ENCODE results near the gene IFT57.

IFT57 gene

DNA sequence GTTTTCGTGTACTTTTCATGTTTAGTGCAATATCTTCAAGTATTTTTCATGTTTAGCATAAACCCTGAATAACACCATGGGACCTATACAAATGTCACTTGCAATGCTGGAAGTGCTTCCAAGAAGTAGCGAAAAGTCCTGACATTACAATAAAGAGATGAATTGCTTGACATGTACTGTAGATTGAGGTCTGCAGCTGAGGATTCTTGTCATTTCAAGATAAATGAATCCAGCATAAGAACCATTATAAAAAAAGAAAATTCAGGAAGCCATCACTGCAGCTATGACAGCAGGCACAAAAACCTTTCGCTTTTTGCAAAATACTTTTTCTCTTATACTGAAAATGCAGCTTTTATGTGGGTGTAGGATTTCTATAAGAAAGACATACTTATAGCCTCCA is 37.4 kb downstream of the IFT57 start:
- Histone ChIP-seq H3K9me3 (ENCODE audit: control insufficient read depth in 1 of 2, low read length in 2 of 2) (peaks cover 0 to 11% of the 10 kb centered on the region in 2 donors), H3K27ac (ENCODE audit: low read length) (no peak overlapping the region), H3K27me3 (ENCODE audit: low read depth, low read length) (no peaks in the 10 kb centered on the region), H3K4me1 (ENCODE audit: control insufficient read depth in 1 of 2, insufficient read depth in 2 of 2, low read length in 2 of 2) (no peaks in the 10 kb centered on the region), H3K4me3 (ENCODE audit: low read depth in 1 of 2, low read length in 2 of 2) (no peak overlapping the region), H3K36me3 (ENCODE audit: control insufficient read depth in 1 of 2, insufficient read depth in 2 of 2, low read length in 2 of 2) (peaks cover 0 to 24% of the 10 kb centered on the region in 2 donors)

DNA sequence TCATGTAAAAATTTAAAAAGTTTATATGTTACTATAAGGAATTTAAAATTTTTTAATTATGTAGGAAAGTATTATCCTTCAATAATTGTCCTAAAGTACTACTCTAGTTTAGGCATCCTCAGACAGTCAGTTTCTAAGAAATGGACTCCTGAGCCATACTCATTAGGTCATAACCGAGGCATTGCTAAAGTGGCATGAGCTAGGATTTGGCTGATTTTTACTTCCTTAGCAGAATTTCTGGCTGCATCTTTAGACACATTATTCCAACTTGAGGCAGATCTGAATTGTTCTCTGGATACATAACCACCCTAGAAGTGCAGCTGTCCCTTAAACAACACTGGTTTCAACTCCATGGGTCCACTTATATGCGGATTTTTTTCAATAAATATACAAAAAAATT is 38.3 kb downstream of the IFT57 start:
- Histone ChIP-seq H3K27me3 (ENCODE audit: low read depth, low read length) (no peaks in the 10 kb centered on the region), H3K27ac (ENCODE audit: low read length) (no peak overlapping the region), H3K4me3 (ENCODE audit: low read depth in 1 of 2, low read length in 2 of 2) (no peak overlapping the region), H3K9me3 (ENCODE audit: control insufficient read depth in 1 of 2, low read length in 2 of 2) (peaks cover 0 to 11% of the 10 kb centered on the region in 2 donors), H3K4me1 (ENCODE audit: control insufficient read depth in 1 of 2, insufficient read depth in 2 of 2, low read length in 2 of 2) (no peaks in the 10 kb centered on the region), H3K36me3 (ENCODE audit: control insufficient read depth in 1 of 2, insufficient read depth in 2 of 2, low read length in 2 of 2) (peaks cover 0 to 23% of the 10 kb centered on the region in 2 donors)

DNA sequence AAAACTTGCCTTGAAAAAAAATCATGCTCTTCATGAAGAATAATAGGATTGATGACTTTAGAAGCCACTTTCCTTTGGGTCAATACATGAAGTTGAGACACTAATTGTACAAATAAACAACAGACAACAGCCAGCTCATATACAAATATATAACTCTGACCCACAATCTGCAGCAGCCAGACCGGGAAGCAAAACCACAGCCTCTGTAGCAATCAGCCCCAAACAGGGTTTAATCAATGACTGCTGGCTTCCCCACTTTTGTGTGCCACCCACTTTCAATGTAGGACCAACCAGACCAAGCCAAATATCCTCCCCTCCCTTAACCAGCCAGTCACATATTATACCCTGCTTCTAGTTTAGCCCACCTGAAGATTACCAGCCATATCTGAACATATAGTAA is 39.0 kb downstream of the IFT57 start:
- H3K36me3 ChIP-seq (ENCODE audit: control insufficient read depth in 1 of 2, insufficient read depth in 2 of 2, low read length in 2 of 2) = peaks cover 0 to 23% of the 10 kb centered on the region in 2 donors
- no peak overlapping the region for H3K4me3 ChIP-seq (ENCODE audit: low read depth in 1 of 2, low read length in 2 of 2)
- H3K4me1 ChIP-seq (ENCODE audit: control insufficient read depth in 1 of 2, insufficient read depth in 2 of 2, low read length in 2 of 2) = no peaks in the 10 kb centered on the region
- no peak overlapping the region for H3K27ac ChIP-seq (ENCODE audit: low read length)
- peaks cover 0 to 11% of the 10 kb centered on the region in 2 donors for H3K9me3 ChIP-seq (ENCODE audit: control insufficient read depth in 1 of 2, low read length in 2 of 2)
- no peaks in the 10 kb centered on the region for H3K27me3 ChIP-seq (ENCODE audit: low read depth, low read length)

DNA sequence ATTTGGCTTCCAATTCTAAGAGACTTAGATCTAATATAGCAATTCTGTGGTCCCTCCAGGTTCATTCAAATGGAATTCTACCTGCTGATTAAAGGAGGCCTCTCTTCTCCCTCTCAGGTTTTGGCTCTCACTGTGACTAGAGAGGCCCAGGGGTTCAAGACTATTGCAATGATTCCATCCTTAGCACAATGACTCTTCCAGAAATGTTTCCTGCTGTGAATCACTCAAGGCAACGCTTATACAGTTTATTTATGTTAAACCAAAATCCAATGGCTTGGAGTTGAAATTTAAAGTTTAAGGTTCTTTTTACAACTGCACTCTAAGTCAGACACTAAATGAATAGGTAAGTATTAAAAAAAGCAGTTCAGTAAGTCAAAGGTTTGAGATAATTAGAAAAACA is 39.9 kb downstream of the IFT57 start:
- H3K27me3 ChIP-seq (ENCODE audit: low read depth, low read length) = no peaks in the 10 kb centered on the region
- peaks cover 0 to 20% of the 10 kb centered on the region in 2 donors for H3K36me3 ChIP-seq (ENCODE audit: control insufficient read depth in 1 of 2, insufficient read depth in 2 of 2, low read length in 2 of 2)
- no peak overlapping the region for H3K4me3 ChIP-seq (ENCODE audit: low read depth in 1 of 2, low read length in 2 of 2)
- H3K27ac ChIP-seq (ENCODE audit: low read length) = no peak overlapping the region
- no peaks in the 10 kb centered on the region for H3K4me1 ChIP-seq (ENCODE audit: control insufficient read depth in 1 of 2, insufficient read depth in 2 of 2, low read length in 2 of 2)
- peaks cover 0 to 11% of the 10 kb centered on the region in 2 donors for H3K9me3 ChIP-seq (ENCODE audit: control insufficient read depth in 1 of 2, low read length in 2 of 2)

DNA sequence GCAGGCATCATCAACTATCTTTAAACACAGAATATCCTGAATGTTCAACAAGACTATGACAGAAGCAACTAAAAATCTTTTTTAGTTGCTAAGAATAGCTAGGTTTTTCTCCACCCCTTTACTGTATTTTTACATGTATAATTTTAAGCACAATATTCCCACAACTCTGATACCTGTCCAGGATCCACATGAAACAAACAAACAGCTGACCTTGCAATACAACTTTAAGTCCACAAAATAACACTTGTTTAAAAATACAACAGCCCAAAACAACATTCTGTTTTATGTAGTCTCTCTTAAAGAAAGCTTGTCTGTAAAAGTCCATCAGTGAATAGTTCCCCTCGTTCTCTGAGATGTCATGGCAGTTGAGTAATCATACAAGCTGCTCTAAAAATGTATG is 41.1 kb downstream of the IFT57 start:
- H3K27me3 ChIP-seq (ENCODE audit: low read depth, low read length) = no peaks in the 10 kb centered on the region
- no peak overlapping the region for H3K27ac ChIP-seq (ENCODE audit: low read length)
- no peak overlapping the region for H3K4me3 ChIP-seq (ENCODE audit: low read depth in 1 of 2, low read length in 2 of 2)
- peaks cover 0 to 11% of the 10 kb centered on the region in 2 donors for H3K9me3 ChIP-seq (ENCODE audit: control insufficient read depth in 1 of 2, low read length in 2 of 2)
- H3K4me1 ChIP-seq (ENCODE audit: control insufficient read depth in 1 of 2, insufficient read depth in 2 of 2, low read length in 2 of 2) = no peaks in the 10 kb centered on the region
- peaks cover 0 to 16% of the 10 kb centered on the region in 2 donors for H3K36me3 ChIP-seq (ENCODE audit: control insufficient read depth in 1 of 2, insufficient read depth in 2 of 2, low read length in 2 of 2)

DNA sequence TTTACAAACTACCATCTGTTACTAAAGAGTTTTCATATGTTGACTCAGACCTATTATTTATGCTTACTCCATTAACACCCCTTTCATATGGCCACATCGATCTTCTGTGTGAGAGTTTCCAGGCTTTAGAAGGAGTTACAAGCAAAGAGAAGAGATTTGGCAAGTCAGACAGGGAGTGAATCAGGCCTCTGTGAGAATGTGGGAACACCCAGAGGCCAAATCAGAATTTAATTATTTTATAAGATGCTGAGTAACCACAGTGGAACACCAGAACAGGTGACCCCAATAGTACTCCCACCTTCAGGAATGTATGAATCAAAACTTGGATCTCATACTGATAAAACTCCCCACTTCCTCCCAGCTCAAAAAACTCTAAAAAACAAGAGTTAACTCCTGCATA is 42.0 kb downstream of the IFT57 start:
- no peaks in the 10 kb centered on the region for H3K4me1 ChIP-seq (ENCODE audit: control insufficient read depth in 1 of 2, insufficient read depth in 2 of 2, low read length in 2 of 2)
- peaks cover 0 to 8% of the 10 kb centered on the region in 2 donors for H3K36me3 ChIP-seq (ENCODE audit: control insufficient read depth in 1 of 2, insufficient read depth in 2 of 2, low read length in 2 of 2)
- H3K27me3 ChIP-seq (ENCODE audit: low read depth, low read length) = no peaks in the 10 kb centered on the region
- no peak overlapping the region for H3K27ac ChIP-seq (ENCODE audit: low read length)
- peaks cover 0 to 5% of the 10 kb centered on the region in 2 donors for H3K9me3 ChIP-seq (ENCODE audit: control insufficient read depth in 1 of 2, low read length in 2 of 2)
- H3K4me3 ChIP-seq (ENCODE audit: low read depth in 1 of 2, low read length in 2 of 2) = no peak overlapping the region

DNA sequence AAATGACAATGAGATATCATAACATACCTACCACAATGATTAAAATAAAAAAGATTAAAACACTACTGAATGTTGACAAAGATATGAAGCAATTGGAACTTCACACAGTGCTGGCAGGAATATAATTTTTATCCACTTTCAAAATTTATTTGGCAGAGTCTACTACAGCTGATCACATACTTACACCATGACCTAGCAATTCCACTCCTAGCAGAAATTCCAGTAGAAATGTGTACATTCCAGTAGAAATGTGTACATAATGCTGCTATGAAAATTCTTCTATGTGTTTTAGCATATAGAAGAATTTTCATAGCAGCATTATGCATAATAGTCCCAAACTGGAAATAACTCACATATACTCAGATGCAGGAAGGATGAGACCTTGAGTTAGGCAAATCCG is 43.5 kb downstream of the IFT57 start:
- no peaks in the 10 kb centered on the region for H3K36me3 ChIP-seq (ENCODE audit: control insufficient read depth in 1 of 2, insufficient read depth in 2 of 2, low read length in 2 of 2)
- no peaks in the 10 kb centered on the region for H3K27me3 ChIP-seq (ENCODE audit: low read depth, low read length)
- H3K4me3 ChIP-seq (ENCODE audit: low read depth in 1 of 2, low read length in 2 of 2) = no peak overlapping the region
- no peak overlapping the region for H3K27ac ChIP-seq (ENCODE audit: low read length)
- H3K9me3 ChIP-seq (ENCODE audit: control insufficient read depth in 1 of 2, low read length in 2 of 2) = no peaks in the 10 kb centered on the region
- no peaks in the 10 kb centered on the region for H3K4me1 ChIP-seq (ENCODE audit: control insufficient read depth in 1 of 2, insufficient read depth in 2 of 2, low read length in 2 of 2)

DNA sequence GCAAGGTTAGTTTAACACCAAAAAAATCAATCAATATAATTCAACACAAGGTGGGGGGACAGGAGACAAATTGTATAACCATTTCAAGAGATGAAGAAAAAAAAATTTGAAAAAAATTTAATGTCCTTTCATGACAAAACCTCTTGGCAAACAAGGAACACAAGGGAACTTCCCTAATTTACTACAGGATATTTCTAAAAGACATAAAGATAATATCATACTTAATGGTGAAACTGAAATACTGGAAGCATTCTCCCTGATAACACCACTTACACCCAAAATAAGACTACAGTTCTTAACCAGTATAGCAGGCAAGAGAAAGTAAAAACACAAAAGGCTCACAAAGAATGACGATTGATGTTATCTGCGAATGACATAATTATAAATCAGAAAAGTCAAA is 44.7 kb downstream of the IFT57 start:
- Histone ChIP-seq H3K36me3 (ENCODE audit: control insufficient read depth in 1 of 2, insufficient read depth in 2 of 2, low read length in 2 of 2) (no peaks in the 10 kb centered on the region), H3K27me3 (ENCODE audit: low read depth, low read length) (no peaks in the 10 kb centered on the region), H3K4me3 (ENCODE audit: low read depth in 1 of 2, low read length in 2 of 2) (no peak overlapping the region), H3K9me3 (ENCODE audit: control insufficient read depth in 1 of 2, low read length in 2 of 2) (no peaks in the 10 kb centered on the region), H3K4me1 (ENCODE audit: control insufficient read depth in 1 of 2, insufficient read depth in 2 of 2, low read length in 2 of 2) (no peaks in the 10 kb centered on the region), H3K27ac (ENCODE audit: low read length) (no peak overlapping the region)

DNA sequence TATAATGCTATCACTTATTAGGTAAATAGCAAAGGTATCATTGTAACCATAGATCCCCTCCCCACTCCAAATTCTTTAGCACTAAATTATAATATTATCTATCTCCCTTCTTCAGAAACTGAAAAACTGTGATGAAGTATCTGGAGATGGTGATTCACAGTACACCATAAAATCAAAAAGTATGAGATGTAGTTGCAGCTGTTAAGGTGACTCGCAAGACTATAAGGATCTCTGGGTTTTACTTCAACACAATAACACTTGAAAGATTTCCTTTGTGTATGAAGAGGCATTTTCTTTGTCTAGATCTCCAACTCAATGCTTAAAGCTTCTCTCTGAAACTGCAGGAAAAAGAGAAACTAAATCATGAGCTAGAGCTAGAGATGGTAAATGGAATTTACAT is 46.9 kb downstream of the IFT57 start:
- no peaks in the 10 kb centered on the region for H3K4me1 ChIP-seq (ENCODE audit: control insufficient read depth in 1 of 2, insufficient read depth in 2 of 2, low read length in 2 of 2)
- H3K27me3 ChIP-seq (ENCODE audit: low read depth, low read length) = no peaks in the 10 kb centered on the region
- no peaks in the 10 kb centered on the region for H3K36me3 ChIP-seq (ENCODE audit: control insufficient read depth in 1 of 2, insufficient read depth in 2 of 2, low read length in 2 of 2)
- no peaks in the 10 kb centered on the region for H3K9me3 ChIP-seq (ENCODE audit: control insufficient read depth in 1 of 2, low read length in 2 of 2)
- H3K27ac ChIP-seq (ENCODE audit: low read length) = no peak overlapping the region
- no peak overlapping the region for H3K4me3 ChIP-seq (ENCODE audit: low read depth in 1 of 2, low read length in 2 of 2)

DNA sequence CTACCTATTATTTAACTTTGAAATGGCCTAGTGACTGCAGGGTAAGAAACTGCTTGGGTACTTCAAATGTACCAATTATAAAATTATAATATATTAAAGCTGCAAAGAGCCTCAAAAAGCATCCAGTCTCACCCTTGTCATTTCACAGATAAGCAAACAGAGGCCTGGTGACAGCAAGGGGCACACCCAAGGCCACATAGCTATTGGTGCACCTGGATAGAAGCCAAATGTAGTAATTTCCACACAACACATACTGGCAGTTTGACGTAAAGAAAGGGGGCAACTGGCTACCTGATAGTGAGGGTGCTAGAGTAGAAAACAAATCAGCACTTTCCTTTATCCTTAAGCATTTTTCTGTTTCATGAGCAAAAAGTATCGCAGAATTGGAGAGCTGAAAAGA is 51.1 kb downstream of the IFT57 start:
- H3K4me3 ChIP-seq (ENCODE audit: low read depth in 1 of 2, low read length in 2 of 2) = no peak overlapping the region
- no peaks in the 10 kb centered on the region for H3K9me3 ChIP-seq (ENCODE audit: control insufficient read depth in 1 of 2, low read length in 2 of 2)
- H3K27ac ChIP-seq (ENCODE audit: low read length) = no peak overlapping the region
- no peaks in the 10 kb centered on the region for H3K4me1 ChIP-seq (ENCODE audit: control insufficient read depth in 1 of 2, insufficient read depth in 2 of 2, low read length in 2 of 2)
- no peaks in the 10 kb centered on the region for H3K36me3 ChIP-seq (ENCODE audit: control insufficient read depth in 1 of 2, insufficient read depth in 2 of 2, low read length in 2 of 2)
- H3K27me3 ChIP-seq (ENCODE audit: low read depth, low read length) = no peaks in the 10 kb centered on the region

DNA sequence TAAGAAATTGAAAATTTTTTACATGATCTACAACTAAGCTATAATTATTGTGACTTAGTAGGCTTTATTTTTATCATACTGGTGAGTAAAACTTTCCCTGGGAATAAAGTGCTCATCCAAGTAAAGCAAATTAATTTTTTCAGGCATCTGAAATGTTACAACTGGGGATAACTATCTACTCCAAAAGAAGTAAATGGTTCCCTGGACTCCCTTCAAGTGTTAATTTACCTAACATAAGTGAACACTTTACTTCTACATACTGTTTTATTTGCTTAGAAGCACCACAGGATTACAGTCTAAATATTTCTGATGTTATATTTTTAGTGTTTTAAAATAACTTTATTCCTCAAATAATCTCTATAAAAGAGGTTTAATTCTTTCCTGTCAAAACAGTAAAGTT is 57.8 kb downstream of the IFT57 start:
- H3K9me3 ChIP-seq (ENCODE audit: control insufficient read depth in 1 of 2, low read length in 2 of 2) = no peaks in the 10 kb centered on the region
- no peak overlapping the region for H3K27ac ChIP-seq (ENCODE audit: low read length)
- H3K4me3 ChIP-seq (ENCODE audit: low read depth in 1 of 2, low read length in 2 of 2) = no peak overlapping the region
- H3K4me1 ChIP-seq (ENCODE audit: control insufficient read depth in 1 of 2, insufficient read depth in 2 of 2, low read length in 2 of 2) = no peaks in the 10 kb centered on the region
- H3K36me3 ChIP-seq (ENCODE audit: control insufficient read depth in 1 of 2, insufficient read depth in 2 of 2, low read length in 2 of 2) = peaks cover 4 to 6% of the 10 kb centered on the region in 2 donors
- no peaks in the 10 kb centered on the region for H3K27me3 ChIP-seq (ENCODE audit: low read depth, low read length)

DNA sequence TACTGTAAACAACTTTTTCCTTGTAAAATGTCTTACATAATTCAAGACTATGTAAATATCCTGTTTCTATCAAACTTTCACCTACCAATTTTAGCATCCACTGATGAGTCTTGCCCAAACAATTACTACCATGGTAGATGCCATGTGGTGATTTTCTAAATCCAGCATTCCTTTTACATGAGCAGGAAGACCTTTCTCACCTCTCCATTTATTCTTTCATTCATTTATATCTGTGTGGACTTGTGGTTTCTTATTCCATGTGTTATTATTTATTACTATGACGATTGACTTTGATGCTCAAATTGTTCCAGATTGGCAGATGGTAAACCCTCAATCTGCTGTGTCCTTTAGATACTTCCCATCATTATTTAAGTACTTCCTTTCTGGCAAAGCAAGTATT is 62.4 kb downstream of the IFT57 start:
- no peaks in the 10 kb centered on the region for H3K9me3 ChIP-seq (ENCODE audit: control insufficient read depth in 1 of 2, low read length in 2 of 2)
- no peak overlapping the region for H3K27ac ChIP-seq (ENCODE audit: low read length)
- no peak overlapping the region for H3K4me3 ChIP-seq (ENCODE audit: low read depth in 1 of 2, low read length in 2 of 2)
- peaks cover 4 to 6% of the 10 kb centered on the region in 2 donors for H3K36me3 ChIP-seq (ENCODE audit: control insufficient read depth in 1 of 2, insufficient read depth in 2 of 2, low read length in 2 of 2)
- no peaks in the 10 kb centered on the region for H3K27me3 ChIP-seq (ENCODE audit: low read depth, low read length)
- no peaks in the 10 kb centered on the region for H3K4me1 ChIP-seq (ENCODE audit: control insufficient read depth in 1 of 2, insufficient read depth in 2 of 2, low read length in 2 of 2)

Data from muscle layer of duodenum (tissue), 2 donors.